ENCODE results near the gene TSPAN10.

TSPAN10 gene

GRCh38 chr17:81697261-81698044 is 60.5 kb downstream of the TSPAN10 start:
- Mint-ChIP-seq H3K27ac (no peak overlapping the region), H3K9me3 (no peaks in the 10 kb centered on the region), H3K4me1 (peaks cover 4% of the 10 kb centered on the region), H3K27me3 (ENCODE audit: low read depth) (no peaks in the 10 kb centered on the region), H3K36me3 (ENCODE audit: low read depth) (peaks cover 34% of the 10 kb centered on the region), H3K4me3 (no peak overlapping the region)
- no peak for TF ChIP-seq CTCF (IDR thresholded peaks at IDR 0.05; ENCODE audit: unreplicated experiment in 3 of 3)

All from nephron (organoid).